Measurements from ENCODE around the gene CDKAL1. TPM values are rescaled to one million over a fixed set of nuclear protein-coding genes. Genes with fewer than 3 reads are reported as not detected.

The CDKAL1 gene
- total RNA-seq, 1 experiment from 2014 or later, result 20.6 TPM

DNA sequence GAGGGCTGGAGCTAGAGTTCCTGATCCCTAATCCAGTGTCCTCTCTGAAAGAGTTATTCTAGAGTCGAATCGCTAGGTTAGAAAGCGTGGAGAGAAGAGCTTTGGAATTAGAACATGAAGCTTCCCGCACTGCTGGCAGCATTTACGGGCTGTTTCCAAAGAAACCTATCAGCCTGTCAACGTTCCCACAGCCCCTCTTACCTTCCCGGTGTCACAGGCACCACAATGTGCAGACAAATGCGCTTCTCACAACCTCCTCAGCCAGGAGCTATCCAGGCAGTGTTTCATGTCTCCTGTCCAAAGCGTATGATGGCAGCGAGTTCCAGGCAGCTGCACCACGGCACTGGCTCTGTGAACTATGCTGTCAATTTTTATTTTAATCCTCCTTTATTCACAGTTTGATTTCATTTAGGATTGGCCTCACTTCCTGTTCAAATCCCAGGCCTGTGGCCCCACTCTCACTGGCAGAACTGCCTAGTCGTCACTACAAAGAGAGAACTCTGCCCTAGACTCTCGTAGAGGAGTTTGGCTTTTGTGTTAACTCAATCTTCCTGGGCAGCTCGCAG lies 736.5 kb downstream of the CDKAL1 start:
- Mint-ChIP-seq H3K27me3 (ENCODE audit: low read depth) (no peaks in the 10 kb centered on the region), H3K4me1 (peaks cover 21% of the 10 kb centered on the region), H3K36me3 (peaks cover 11% of the 10 kb centered on the region), H3K27ac (no peak overlapping the region), H3K4me3 (no peak overlapping the region), H3K9me3 (peaks cover 18% of the 10 kb centered on the region)
- ChIA-PET POLR2A (no interaction called here), CTCF (no interaction called here)
- no peak for DNase-seq (ENCODE audit: low spot score)
- TF ChIP-seq, protein P1, sequence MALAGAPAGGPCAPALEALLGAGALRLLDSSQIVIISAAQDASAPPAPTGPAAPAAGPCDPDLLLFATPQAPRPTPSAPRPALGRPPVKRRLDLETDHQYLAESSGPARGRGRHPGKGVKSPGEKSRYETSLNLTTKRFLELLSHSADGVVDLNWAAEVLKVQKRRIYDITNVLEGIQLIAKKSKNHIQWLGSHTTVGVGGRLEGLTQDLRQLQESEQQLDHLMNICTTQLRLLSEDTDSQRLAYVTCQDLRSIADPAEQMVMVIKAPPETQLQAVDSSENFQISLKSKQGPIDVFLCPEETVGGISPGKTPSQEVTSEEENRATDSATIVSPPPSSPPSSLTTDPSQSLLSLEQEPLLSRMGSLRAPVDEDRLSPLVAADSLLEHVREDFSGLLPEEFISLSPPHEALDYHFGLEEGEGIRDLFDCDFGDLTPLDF (CRISPR knock-in tag; IDR thresholded peaks at IDR 0.05), result no peak
- TF ChIP-seq CBFB (CRISPR knock-in tag; IDR thresholded peaks at IDR 0.05; ENCODE audit: low read depth), result no peak
- ATAC-seq, result peak; percentile 36; the same call in 1 of the 2 replicates

- DNase-seq (ENCODE audit: low spot score) (no peak), ATAC-seq (peak; percentile 48)
- POLR2A ChIA-PET, result no interaction called here
- Mint-ChIP-seq H3K4me3 (no peak overlapping the region), H3K27me3 (ENCODE audit: low read depth) (no peaks in the 10 kb centered on the region), H3K36me3 (peaks cover 11% of the 10 kb centered on the region), H3K4me1 (peaks cover 29% of the 10 kb centered on the region), H3K9me3 (peaks cover 14% of the 10 kb centered on the region), H3K27ac (no peak overlapping the region)
- TF ChIP-seq JAZF1 (CRISPR knock-in tag; IDR thresholded peaks at IDR 0.05) (no peak), ZNF121 (CRISPR knock-in tag; IDR thresholded peaks at IDR 0.05) (peak; percentile 64; the same call in 1 of the 2 replicates)
- CTCF ChIA-PET, result no interaction called here
Measured at GRCh38 chr6:21271428-21272155, 737.3 kb downstream of the CDKAL1 start.

GRCh38 chr6:21273451-21273850 lies 739.2 kb downstream of the CDKAL1 start:
- no peak for ATAC-seq
- CTCF ChIA-PET, result no interaction called here
- H3K4me3 Mint-ChIP-seq, result no peak overlapping the region

More at GRCh38 chr6:21273451-21273850, 739.2 kb downstream of the CDKAL1 start:
- Mint-ChIP-seq H3K4me1 (peaks cover 43% of the 10 kb centered on the region), H3K27me3 (ENCODE audit: low read depth) (no peaks in the 10 kb centered on the region), H3K27ac (no peak overlapping the region), H3K9me3 (peaks cover 14% of the 10 kb centered on the region), H3K36me3 (peaks cover 11% of the 10 kb centered on the region)
- TF ChIP-seq, protein P2, sequence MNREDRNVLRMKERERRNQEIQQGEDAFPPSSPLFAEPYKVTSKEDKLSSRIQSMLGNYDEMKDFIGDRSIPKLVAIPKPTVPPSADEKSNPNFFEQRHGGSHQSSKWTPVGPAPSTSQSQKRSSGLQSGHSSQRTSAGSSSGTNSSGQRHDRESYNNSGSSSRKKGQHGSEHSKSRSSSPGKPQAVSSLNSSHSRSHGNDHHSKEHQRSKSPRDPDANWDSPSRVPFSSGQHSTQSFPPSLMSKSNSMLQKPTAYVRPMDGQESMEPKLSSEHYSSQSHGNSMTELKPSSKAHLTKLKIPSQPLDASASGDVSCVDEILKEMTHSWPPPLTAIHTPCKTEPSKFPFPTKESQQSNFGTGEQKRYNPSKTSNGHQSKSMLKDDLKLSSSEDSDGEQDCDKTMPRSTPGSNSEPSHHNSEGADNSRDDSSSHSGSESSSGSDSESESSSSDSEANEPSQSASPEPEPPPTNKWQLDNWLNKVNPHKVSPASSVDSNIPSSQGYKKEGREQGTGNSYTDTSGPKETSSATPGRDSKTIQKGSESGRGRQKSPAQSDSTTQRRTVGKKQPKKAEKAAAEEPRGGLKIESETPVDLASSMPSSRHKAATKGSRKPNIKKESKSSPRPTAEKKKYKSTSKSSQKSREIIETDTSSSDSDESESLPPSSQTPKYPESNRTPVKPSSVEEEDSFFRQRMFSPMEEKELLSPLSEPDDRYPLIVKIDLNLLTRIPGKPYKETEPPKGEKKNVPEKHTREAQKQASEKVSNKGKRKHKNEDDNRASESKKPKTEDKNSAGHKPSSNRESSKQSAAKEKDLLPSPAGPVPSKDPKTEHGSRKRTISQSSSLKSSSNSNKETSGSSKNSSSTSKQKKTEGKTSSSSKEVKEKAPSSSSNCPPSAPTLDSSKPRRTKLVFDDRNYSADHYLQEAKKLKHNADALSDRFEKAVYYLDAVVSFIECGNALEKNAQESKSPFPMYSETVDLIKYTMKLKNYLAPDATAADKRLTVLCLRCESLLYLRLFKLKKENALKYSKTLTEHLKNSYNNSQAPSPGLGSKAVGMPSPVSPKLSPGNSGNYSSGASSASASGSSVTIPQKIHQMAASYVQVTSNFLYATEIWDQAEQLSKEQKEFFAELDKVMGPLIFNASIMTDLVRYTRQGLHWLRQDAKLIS (CRISPR knock-in tag; IDR thresholded peaks at IDR 0.05; ENCODE audit: borderline replicate concordance), result no peak
- TF ChIP-seq ZNF671 (CRISPR knock-in tag; IDR thresholded peaks at IDR 0.05) (no peak), SMAD4 (CRISPR knock-in tag; IDR thresholded peaks at IDR 0.05) (no peak), RELA (CRISPR knock-in tag; IDR thresholded peaks at IDR 0.05; ENCODE audit: borderline replicate concordance) (no peak)
- TF ChIP-seq, protein P1 (CRISPR knock-in tag; IDR thresholded peaks at IDR 0.05), result no peak
- TF ChIP-seq, protein P3, sequence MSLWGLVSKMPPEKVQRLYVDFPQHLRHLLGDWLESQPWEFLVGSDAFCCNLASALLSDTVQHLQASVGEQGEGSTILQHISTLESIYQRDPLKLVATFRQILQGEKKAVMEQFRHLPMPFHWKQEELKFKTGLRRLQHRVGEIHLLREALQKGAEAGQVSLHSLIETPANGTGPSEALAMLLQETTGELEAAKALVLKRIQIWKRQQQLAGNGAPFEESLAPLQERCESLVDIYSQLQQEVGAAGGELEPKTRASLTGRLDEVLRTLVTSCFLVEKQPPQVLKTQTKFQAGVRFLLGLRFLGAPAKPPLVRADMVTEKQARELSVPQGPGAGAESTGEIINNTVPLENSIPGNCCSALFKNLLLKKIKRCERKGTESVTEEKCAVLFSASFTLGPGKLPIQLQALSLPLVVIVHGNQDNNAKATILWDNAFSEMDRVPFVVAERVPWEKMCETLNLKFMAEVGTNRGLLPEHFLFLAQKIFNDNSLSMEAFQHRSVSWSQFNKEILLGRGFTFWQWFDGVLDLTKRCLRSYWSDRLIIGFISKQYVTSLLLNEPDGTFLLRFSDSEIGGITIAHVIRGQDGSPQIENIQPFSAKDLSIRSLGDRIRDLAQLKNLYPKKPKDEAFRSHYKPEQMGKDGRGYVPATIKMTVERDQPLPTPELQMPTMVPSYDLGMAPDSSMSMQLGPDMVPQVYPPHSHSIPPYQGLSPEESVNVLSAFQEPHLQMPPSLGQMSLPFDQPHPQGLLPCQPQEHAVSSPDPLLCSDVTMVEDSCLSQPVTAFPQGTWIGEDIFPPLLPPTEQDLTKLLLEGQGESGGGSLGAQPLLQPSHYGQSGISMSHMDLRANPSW (CRISPR knock-in tag; conservative IDR thresholded peaks at IDR 0.05; ENCODE audit: low read depth), result no peak
- POLR2A ChIA-PET, result no interaction called here
- DNase-seq (ENCODE audit: low spot score), result no peak
